ENCODE measurements around the gene AKAP6. TPM values are rescaled to one million over a fixed set of nuclear protein-coding genes. Genes with fewer than 3 reads are reported as not detected.

Gene AKAP6
- total RNA-seq, 2 donors from 2014 or later: 33.5 to 108 TPM

DNA sequence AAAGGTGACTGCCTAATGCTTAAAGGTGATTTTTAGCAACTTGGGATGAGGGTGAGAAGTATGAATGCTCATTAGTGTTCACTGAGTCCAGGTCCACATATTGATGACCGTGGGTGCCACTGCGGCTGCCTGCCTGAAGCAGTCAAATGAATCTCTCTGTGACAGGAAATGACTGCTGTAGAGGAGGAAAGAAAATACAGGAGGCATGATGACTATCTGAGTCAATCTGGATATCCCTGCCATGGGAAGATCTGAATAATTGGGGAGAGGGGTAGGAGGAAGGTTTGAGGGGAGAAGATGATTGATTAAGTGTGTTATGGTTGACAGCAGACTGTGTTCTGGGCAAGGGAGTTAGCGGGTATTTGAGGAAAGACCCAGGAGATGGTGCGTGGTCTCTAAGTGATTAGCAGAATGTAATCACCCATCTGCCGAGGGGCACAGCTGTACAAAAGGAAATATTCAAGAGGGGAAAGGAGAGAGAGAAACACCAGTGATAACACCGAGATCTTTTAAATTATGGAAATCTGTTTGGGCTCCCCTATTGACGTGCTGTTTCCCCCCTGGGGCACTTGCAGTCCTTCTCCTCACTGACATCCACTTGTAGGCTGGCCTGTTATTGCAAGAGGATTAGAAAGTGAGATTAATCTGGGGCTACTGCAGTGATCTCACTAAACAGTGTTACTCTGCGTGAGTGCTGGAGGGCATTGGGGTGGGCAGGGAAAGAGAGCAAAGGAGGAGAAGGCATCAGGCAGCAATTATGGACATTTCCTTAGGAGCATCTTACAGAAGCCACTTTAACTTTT, 97.7 kb downstream of the AKAP6 start:
- intact Hi-C loops (cut with DNase I): no loop called here
- no peak for DNase-seq (ENCODE audit: low spot score)

DNA sequence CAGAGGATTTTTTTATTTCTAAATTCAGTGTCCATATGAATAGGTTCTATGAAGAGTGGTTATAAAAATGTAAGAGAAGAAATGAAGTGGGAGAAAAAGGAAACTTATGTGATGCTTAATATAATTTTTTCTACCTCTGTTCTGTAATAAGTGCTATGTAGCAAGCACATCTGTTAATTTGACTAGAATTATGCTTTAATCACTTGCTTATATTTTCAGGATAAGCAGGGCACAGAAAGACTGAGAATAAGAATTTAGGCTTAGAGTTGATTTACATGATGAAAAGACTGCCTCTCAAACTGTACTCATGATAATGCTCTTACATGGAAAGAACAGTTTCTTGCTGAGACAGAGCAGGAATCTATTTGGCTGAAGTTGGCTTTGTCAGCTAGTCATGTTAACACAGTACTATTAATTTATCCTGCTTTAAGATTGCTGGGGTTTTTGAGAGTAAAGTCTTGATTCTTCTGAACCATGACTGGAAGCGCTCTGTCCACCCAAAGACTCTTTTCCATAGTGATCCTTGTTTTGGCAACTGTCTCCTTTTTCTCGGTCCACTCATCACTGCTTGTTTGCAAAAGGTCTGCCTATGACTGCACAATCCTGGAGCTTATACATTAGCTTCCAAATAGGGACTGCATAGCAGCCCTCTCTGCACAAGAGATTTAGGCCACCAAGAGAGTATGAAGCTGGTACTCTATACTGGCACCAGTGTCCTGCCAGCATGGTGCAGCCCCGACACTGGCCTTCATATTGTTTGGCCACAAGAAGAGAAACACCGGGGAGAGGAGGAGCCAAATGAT, 98.8 kb downstream of the AKAP6 start:
- intact Hi-C loops (cut with DNase I): no loop called here
- no peak for DNase-seq (ENCODE audit: low spot score)

DNA sequence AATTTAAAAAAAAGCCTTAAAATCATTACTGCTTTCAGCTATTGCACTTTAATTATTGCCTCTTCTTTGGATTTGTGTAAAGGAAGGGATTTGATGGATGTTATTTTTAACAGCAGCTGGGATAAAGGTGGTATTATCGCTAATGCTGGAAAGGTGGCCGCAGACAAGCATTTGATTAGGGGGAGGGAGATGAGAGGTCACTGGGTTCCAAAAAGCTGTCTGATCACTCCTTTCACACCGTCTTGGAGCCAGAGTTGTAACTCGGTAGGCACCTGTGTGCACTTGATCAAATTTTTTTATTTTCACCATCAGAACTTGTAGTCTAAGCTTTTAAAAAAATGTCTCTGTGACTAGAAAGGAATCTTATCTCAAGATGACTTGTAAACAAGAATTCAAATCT, 99.8 kb downstream of the AKAP6 start:
- intact Hi-C loops (cut with DNase I): no loop called here
- no peak for DNase-seq (ENCODE audit: low spot score)

DNA sequence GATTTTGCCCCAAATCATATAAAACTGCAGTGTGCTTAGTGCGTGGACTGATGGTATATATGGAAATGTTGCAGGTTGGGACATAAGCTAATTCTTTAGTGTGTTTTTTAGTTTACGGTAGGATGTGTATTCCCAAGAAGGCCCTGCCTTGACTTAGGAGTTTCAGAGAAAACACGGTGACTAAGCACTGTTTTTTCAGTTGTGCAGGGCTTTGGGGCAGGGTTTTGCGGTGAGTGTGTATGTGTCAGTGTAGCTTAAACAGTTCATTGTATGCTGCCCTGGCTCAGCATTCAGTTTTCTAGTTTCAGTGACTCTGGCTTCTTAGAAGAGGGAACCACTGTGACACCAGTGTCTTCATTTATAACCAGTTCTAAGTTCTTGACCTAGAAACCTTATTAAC, 101.2 kb downstream of the AKAP6 start:
- no peak for DNase-seq (ENCODE audit: low spot score)
- intact Hi-C loops (cut with DNase I): no loop called here

DNA sequence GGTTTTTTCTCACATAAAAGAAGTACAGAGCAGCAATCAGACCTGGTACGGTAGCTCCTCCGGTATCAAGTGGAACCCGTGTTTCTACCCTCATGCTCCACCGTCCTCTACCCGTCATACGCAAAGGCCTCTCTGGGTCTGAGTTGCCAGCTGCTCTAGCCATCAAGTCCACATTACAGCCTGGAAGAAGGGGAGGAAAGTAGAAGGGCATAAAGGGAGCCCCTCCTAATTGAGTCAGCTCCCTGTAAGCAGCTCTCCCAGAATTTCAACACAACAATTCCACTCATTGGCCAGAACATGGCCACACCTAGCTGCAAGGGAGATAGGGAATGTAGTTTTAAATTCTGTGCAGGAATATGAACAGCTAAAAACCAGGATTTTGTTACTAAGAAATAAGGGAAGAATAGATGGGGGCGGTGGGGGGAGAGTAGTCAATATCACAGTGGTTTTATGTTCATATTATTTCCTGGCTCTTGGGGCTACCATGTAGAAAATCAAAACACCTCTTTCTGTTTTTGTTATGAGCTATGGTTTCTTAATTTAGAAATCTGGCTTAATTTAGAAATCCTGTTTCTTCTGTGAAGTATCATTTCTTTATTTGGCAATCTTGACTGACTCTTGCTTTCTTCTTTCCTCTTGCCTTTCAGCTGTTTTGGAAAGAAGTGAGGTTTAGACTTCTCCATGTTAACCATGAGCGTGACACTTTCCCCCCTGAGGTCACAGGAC, 103.9 kb downstream of the AKAP6 start:
- intact Hi-C loops (cut with DNase I): no loop called here
- DNase-seq (ENCODE audit: low spot score): no peak

DNA sequence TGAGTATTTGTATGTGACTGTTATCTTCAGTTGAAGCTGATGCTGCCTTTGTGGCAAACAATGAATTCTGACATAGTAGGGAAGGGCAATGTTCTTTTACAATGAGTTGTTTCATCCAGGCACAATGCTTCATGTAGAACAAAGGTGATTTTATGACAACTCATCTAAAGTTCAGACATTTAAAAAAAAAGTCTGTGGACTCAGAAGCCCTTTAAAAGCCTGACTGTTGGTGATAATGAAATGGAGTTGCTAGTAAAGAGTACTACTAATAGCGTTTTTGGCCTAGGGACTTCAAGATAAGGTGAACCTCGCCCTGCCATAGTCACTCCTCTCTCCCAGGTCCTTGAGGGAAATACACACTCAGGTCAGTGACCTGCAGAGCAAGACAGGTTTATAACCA, 105.1 kb downstream of the AKAP6 start:
- no peak for DNase-seq (ENCODE audit: low spot score)
- intact Hi-C loops (cut with DNase I): no loop called here

DNA sequence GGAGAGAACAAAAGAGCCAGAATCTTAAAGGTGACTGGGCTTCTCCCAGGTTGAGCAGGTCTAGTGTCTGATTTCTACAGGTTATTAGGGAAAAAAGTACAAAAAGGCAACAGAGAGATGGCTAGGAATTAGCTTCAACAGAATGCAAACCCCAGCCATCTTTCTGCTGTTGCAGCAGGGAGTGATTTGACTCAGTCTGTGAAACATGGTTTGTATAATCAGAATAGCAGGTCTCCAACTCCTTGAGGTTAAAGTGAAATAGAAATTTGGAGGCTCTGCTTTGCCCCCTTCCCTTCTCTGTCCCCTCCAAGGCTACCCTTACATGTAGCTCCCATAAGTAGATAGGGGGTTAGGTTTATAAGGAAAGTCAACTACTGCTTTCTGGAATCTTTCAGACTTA, 105.8 kb downstream of the AKAP6 start:
- no peak for DNase-seq (ENCODE audit: low spot score)
- intact Hi-C loops (cut with DNase I): no loop called here

DNA sequence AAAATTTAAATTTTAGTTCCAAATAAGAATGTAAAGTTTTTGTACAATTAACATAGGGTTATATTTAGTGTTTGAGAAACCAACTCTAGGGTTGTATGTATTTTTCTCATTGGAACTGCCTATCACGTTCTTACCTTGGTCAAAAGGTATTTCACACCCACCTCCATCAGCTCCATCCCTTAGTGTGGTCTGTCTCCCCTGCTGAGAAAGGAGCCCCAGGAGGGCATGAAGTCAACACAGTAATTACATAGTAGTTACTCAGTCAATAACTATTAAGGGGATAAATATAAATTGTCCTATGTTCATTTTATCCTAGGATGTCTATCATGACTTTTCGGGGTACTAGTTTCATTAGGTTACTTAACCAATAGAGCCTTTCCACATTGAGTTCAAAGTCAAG, 106.3 kb downstream of the AKAP6 start:
- DNase-seq (ENCODE audit: low spot score): no peak
- intact Hi-C loops (cut with DNase I): no loop called here

DNA sequence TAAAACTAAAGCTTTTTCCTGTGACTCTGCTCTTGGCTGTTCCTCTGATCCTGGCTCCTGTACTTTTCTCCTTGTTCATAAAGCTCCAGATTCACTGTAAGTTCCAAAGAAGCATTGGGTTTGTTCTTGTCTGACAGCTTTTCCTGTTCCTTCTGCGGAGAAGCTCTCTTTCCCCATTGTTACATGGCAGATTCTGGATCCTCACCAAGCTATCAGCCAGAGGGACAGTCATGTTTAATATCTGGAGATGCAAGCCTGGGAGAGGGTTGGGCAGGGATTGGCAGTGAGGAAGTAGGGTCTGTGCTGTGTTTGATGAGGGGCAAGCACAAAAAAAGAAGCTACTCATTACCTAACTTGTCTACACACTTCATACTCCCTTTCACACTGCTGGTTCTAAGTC, 107.9 kb downstream of the AKAP6 start:
- intact Hi-C loops (cut with DNase I): no loop called here
- DNase-seq (ENCODE audit: low spot score): no peak

DNA sequence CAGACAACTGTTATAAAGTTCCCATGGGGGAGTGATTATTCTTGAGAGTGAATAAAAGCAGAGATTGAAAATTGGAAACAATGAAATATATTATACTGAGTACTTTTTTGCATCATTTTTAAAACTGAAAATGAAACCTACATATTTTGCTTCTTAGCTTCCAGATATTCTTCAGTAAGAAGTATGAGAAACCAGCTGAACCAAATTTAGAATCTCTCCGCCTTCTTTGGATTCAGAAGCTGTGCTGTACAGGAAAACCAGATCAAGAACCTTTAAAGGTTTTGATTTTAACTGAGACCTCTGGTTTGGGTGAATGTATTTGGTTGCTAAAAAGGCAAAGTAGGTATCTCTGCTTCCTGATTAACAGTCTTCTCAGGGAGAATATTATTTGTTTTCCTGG, 109.4 kb downstream of the AKAP6 start:
- no peak for DNase-seq (ENCODE audit: low spot score)
- intact Hi-C loops (cut with DNase I): no loop called here

DNA sequence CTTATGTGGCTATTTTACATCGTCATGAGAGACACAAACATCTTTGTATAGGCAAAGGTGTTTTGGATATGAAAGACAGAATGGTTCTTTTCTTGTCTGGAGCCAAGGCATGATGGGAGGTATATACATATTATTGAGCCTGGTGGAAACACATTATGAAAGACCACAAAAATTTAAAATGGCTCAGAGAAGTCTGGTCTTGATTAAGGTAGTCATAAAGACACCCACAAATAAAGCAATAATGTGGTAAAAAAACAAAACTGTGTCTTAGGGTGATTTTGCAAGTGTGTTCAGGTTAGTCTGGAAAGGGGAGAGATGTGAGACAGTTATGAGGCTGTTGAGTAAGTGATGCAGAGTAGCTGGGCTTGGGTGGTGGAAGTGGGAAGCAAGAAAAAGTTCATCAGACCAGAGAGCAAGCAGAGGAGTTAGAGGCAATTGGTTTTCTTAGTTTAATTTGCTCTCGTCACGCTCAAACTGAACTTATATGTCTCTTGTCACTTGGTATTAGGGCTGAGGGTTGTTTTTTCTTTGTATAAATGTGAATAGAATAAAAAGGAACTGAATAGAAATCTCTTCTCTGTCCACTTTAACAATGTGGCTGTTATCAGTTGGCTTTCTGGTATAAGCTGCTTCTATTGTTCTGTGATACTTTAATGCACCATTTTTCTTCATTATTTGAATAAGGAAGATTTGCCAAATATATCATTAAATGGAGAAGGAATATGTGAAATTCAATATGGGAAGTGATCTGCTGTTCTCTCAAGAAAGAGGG, 115.0 kb downstream of the AKAP6 start:
- DNase-seq (ENCODE audit: low spot score): no peak
- intact Hi-C loops (cut with DNase I): no loop called here

DNA sequence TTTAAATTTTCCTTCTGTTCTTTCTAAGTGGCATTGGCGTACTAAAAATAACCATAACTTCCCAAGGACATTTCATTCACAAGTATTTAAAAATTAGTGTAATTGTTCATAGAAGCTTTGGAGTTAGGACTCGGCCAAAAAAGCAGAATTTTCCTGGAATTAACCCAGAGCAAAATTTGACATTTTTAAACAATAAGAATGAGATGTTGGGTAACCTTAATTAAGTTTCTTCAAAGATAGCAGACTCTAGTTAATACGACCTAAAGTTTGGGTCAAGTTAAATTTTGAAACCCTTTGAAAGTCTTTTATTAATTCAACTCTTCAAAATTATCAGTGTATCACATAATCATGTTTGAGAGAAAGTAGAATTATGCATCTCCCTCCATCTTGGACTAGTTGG, 118.3 kb downstream of the AKAP6 start:
- intact Hi-C loops (cut with DNase I): no loop called here
- DNase-seq (ENCODE audit: low spot score): no peak

DNA sequence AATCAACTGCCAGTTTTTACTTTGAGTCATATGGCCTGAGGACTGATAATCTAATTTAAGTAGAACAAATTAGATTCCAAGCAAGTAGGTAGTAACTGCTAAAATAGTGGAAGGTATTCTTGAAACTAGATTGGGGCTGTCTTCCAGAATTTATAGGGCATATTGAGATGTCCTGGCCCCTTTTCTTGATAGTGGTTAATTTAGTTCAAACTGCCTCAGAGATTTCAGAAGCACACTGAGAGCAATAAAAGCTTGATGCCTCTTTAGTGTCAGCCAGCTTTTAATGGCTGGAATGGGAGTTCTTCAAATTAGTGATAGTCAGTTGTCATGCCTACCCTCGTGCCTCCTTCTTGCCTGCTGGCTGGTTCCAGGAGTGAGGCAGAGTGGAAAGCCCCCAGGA, 120.5 kb downstream of the AKAP6 start:
- DNase-seq (ENCODE audit: low spot score): no peak
- intact Hi-C loops (cut with DNase I): no loop called here

DNA sequence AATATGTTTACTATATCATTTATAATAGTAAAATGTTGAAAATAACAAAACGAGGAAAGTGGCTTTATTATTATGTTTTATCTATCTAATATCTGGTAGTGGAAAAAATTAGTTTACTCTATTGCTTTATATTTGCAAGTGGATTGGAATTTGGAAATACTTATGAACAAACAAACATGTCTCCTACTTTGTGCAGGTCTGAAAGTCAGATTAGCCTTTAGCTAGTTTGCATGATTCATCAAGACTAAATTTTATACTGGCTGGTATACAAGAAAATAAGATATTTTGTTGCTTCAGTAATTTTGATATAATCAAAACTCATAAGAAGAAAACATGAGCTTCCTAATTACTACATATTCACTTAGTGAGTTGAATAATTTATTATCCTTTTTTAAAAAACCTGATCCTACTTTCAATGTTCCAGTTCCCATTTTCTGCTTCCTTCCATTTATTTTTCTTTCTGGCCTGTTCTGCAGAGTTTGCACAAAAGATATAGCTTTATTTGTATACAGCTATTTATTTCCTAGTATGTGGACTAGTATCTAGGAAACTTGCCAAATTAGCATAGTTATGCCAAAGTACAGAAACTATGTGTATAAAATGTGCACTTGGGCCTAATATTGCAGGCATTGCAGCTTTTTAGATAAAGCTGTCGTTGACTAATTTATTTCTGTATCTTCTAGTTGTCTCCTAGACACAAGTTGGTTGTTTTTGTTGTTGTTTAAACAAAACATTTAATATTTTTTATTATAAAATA, 122.0 kb downstream of the AKAP6 start:
- intact Hi-C loops (cut with DNase I): no loop called here
- no peak for DNase-seq (ENCODE audit: low spot score)

DNA sequence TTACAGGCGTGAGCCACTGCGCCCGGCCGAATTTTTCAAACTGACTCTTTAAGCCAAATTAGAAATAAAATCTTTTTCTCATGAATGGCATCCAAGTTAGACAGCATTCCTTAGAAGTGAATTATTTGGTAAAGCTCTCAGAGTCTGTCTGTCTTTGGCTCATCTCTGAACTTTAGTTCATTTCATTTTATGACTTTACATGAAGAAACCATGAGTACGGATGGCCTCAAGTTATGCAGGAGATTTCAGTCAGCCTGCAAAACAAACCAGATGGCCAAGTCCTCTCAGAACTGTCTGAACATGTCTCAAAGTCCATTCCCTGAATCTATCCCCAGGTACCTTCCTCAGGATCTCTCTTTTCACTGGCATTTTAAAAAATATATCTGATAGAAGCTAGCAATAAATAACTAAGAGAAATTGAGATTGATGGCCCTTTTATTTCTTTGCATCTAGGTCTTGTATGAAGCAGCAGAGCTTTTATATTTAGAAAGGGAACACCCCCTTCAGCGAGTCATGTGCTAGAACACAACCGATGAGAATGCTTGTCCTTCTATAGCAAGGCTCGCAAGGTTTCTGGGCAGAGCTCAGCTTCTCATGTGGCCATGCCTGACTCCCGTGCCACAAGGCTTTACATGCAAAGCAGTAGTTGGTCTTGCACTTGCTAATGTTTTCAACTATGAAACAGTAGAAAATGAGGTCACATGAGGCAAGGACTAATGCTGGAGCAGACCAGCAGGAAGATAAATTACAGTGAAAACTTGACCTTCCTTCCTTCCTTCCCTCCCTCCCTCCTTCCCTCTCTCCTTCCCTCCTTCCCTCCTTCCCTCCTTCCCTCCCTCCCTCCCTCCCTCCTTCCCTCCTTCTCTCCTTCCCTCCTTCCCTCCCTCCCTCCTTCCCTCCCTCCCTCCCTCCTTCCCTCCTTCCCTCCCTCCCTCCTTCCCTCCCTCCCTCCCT, 125.0 kb downstream of the AKAP6 start:
- intact Hi-C loops (cut with DNase I): no loop called here
- no peak for DNase-seq (ENCODE audit: low spot score)

DNA sequence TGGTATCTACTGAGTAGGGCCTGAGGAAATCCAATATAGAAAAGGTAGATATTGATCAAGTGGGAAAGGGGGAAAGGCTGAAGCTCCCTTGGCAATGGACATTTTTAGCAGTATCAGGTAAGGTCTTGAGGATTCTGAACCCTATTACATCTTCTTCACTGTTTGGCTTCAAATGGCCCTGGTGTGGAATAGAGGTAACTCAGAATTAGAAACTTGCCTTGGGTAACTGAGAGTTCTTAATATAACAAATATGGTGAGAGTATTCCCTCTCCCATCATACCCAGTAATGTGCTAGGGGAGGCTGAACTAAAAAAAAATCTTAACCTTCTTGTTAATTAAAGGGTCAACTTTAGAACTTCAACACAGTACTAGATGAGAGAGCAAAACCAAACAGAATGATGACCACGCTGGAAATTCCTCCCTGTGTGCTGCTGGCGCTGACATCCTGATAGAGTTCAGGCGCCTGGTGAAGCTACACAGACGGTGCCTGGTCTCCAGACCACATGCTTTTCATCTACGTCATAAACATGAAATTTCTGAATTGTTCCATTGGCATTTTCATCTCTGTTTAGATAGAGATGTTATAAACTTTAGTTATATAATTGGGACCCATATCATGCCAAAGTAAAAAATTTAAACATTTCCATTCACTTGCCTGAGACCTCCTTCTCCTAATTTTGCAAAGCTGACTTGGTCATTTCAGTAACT, 128.3 kb downstream of the AKAP6 start:
- DNase-seq (ENCODE audit: low spot score): no peak
- intact Hi-C loops (cut with DNase I): no loop called here

DNA sequence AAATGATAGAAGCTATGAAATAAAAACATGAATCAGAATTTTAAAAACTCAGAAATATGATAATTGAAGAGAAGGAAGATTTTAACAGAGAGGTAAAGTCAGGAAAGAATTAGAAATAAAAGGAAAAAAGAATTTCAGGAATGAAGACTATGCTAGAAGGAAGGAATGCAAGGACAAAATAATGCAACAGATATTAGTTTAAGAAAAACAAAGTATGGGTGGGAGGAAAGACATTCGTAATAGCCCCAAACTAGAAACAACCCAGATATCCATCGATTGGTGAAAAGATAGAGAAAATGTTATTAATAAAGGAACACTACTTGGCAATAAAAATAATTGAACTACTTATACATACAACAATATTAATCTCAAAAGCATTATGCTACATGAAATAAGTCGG, 129.6 kb downstream of the AKAP6 start:
- intact Hi-C loops (cut with DNase I): no loop called here
- no peak for DNase-seq (ENCODE audit: low spot score)
